HepG2 (cell line): ENCODE data around the gene C14orf119. TPM values are rescaled to one million over a fixed set of nuclear protein-coding genes. Genes with fewer than 3 reads are reported as not detected.

ENCODE experiments used
- GMEB2 ChIP-seq: IDR thresholded peaks from 2 replicates; pipeline ENCODE4 v1.6.1; 2016; ENCODE audit warnings: missing biosample characterization, missing genetic modification reagents, low read depth
- MZF1 ChIP-seq: sonication (generic); formaldehyde crosslinking; IDR thresholded peaks from 2 replicates; pipeline ENCODE4 v1.8.1; 2023; ENCODE audit warnings: mild to moderate bottlenecking, missing genetic modification reagents, borderline replicate concordance
- NCOA1 ChIP-seq: sonication (generic); formaldehyde crosslinking; IDR thresholded peaks from 2 replicates; pipeline ENCODE4 v1.9.0; 2021; ENCODE audit warnings: missing genetic modification reagents
- PHF8 ChIP-seq: sonication (generic); formaldehyde crosslinking; IDR thresholded peaks from 2 replicates; pipeline ENCODE4 v1.5.0; 2020; ENCODE audit warnings: missing genetic modification reagents
- SMAD9 ChIP-seq: sonication (generic); formaldehyde crosslinking; IDR thresholded peaks from 2 replicates; pipeline ENCODE4 v1.5.1; 2020; ENCODE audit warnings: mild to moderate bottlenecking, missing genetic modification reagents
- SNRNP70 ChIP-seq: fragments of 200-400 bp; formaldehyde crosslinking; IDR thresholded peaks from 2 replicates; pipeline ENCODE4 v1.6.1; 2017; ENCODE audit warnings: mild to moderate bottlenecking, low read depth, low read length, moderate library complexity
- TFAP4 ChIP-seq: sonication (generic); IDR thresholded peaks from 2 replicates; pipeline ENCODE4 v1.6.1; 2016; ENCODE audit warnings: low read depth, borderline replicate concordance
- TFE3 ChIP-seq: IDR thresholded peaks from 2 replicates; pipeline ENCODE4 v1.6.1; 2016
- ZBTB20 ChIP-seq: sonication (generic); formaldehyde crosslinking; IDR thresholded peaks from 2 replicates; pipeline ENCODE4 v1.8.1; 2023; ENCODE audit warnings: missing genetic modification reagents, low read depth, mild to moderate bottlenecking, borderline replicate concordance
- ZNF292 ChIP-seq: sonication (generic); formaldehyde crosslinking; IDR thresholded peaks from 2 replicates; pipeline ENCODE4 v1.8.1; 2022; ENCODE audit warnings: mild to moderate bottlenecking, low read depth, missing genetic modification reagents, borderline replicate concordance
- ZNF556 ChIP-seq: sonication (generic); formaldehyde crosslinking; IDR thresholded peaks from 2 replicates; pipeline ENCODE4 v1.4.0; 2020; ENCODE audit warnings: mild to moderate bottlenecking, missing genetic modification reagents, borderline replicate concordance
- ZNF605 ChIP-seq: sonication (generic); formaldehyde crosslinking; IDR thresholded peaks from 2 replicates; pipeline ENCODE4 v1.8.0; 2022; ENCODE audit warnings: mild to moderate bottlenecking, missing genetic modification reagents
- ZNF615 ChIP-seq: sonication (generic); formaldehyde crosslinking; IDR thresholded peaks from 2 replicates; pipeline ENCODE4 v1.5.0; 2020; ENCODE audit warnings: mild to moderate bottlenecking, missing genetic modification reagents, borderline replicate concordance
- ZNF629 ChIP-seq: sonication (generic); formaldehyde crosslinking; conservative IDR thresholded peaks from 2 replicates; pipeline ENCODE4 v1.5.0; 2020; ENCODE audit warnings: missing genetic modification reagents
- ZNF672 ChIP-seq: sonication (generic); formaldehyde crosslinking; IDR thresholded peaks from 2 replicates; pipeline ENCODE4 v1.8.1; 2022; ENCODE audit warnings: missing genetic modification reagents
- ZNF770 ChIP-seq: sonication (generic); formaldehyde crosslinking; IDR thresholded peaks from 2 replicates; pipeline ENCODE4 v1.5.0; 2020; ENCODE audit warnings: mild to moderate bottlenecking, missing genetic modification reagents
- polyA plus RNA-seq, 8 experiments: library from polyadenylated mRNA; depleted of rRNA in 3 of 8; stranded (reverse) in 7 of 8; unstranded in 1 of 8; fragments of >200 nt; fragmentation: Illumina TruSeq in 4 of 8; extraction: Trizol in 4 of 8; gene quantifications; 2 replicates each; pipeline versions ENCODE4 v1.2.1 to v1.2.3, GENCODE V29; 2011 to 2016; ENCODE audit warnings: low read depth in 4 of 8, missing spikeins in 1 of 8, mixed read lengths in 1 of 8; ENCODE audit not compliant: insufficient read depth in 1 of 8
- total RNA-seq, 5 experiments: library from RNA; depleted of rRNA; stranded (reverse); fragments of >200 nt; fragmentation: Illumina TruSeq; extraction: Trizol; gene quantifications; 2 replicates each; pipeline ENCODE4 v1.2.3, GENCODE V29; 2016; ENCODE audit warnings: low read depth in 1 of 5
- TF ChIP-seq, protein P1 (sequence below): sonication (generic); formaldehyde crosslinking; IDR thresholded peaks from 2 replicates; pipeline ENCODE4 v1.4.0; 2020; ENCODE audit warnings: missing genetic modification reagents
- TF ChIP-seq, protein P2 (sequence below): sonication (generic); formaldehyde crosslinking; IDR thresholded peaks from 2 replicates; pipeline ENCODE4 v1.4.0; 2020; ENCODE audit warnings: missing genetic modification reagents

C14orf119 gene
- total and polyA plus RNA-seq, 2 of the 13 experiments (the other 11 are each of a cell fraction or from before 2014, with no cell fraction given) = 117 to 206 TPM

DNA sequence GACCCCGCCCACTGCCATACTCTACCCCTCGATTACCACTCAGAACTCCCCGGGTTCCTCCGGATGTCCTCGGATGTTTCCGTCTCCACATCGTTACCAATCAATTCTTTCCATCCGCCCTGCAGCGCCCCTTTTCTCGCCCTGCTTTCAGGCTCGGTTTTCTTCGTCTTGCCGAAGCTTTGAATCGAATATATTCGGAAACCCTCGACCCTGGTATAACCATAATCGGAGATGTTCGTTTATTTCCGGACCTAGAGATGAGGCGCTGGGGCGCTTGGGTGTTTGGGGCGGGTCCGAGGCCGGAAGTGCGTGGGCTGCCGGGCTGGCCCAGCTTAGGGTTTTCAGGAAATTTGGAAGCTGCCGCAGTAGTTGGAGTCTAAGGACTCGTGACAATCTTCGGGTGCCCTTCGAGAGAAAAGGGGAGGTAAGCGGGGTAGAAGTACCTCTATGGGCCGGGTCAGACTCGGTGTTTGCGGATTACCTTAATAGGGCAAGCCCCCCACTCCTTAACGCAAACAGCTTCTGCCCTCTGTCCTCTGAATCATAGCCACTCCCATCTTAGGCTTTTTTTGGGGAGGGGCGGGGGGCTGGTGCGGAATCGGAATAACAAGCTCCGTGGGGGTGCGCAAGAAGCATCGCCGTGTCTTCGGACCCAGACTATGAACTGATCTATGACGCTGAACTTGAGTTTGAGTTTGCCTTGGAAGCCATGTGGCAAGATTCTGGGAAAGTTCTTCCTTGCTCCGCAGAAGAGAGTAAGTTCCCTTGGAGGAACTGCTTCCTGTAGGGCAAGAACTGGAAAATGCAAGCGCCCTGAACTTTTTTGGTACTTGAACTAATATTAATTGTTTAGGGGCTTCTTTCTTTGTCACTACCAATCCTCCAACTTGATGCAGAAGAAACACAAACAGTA lies at the start of gene C14orf119 (continued):
- TF ChIP-seq ZNF556 (CRISPR knock-in tag) (peak; percentile 24; the same call in 1 of the 2 replicates), SMAD9 (CRISPR knock-in tag) (peak; percentile 59; the same call in 1 of the 2 replicates), MZF1 (CRISPR knock-in tag) (no peak; the same call in 1 of the 2 replicates), ZNF605 (no peak), ZNF292 (CRISPR knock-in tag) (0 out of 2 replicates have a peak, but pooled peaks have one; percentile 16), PHF8 (CRISPR knock-in tag) (peak; percentile 89), TFAP4 (peak; percentile 67; the same call in 1 of the 2 replicates), TFE3 (CRISPR knock-in tag) (peak; percentile 70; the same call in 1 of the 2 replicates), ZBTB20 (CRISPR knock-in tag) (peak; percentile 15; the same call in 1 of the 2 replicates), SNRNP70 (no peak), ZNF672 (CRISPR knock-in tag) (no peak), NCOA1 (no peak), ZNF770 (CRISPR knock-in tag) (no peak), GMEB2 (no peak; the same call in 1 of the 2 replicates), ZNF615 (CRISPR knock-in tag) (peak; percentile 78; the same call in 1 of the 2 replicates), ZNF629 (CRISPR knock-in tag) (peak; percentile 19; the same call in 1 of the 2 replicates)
- TF ChIP-seq, protein P1, sequence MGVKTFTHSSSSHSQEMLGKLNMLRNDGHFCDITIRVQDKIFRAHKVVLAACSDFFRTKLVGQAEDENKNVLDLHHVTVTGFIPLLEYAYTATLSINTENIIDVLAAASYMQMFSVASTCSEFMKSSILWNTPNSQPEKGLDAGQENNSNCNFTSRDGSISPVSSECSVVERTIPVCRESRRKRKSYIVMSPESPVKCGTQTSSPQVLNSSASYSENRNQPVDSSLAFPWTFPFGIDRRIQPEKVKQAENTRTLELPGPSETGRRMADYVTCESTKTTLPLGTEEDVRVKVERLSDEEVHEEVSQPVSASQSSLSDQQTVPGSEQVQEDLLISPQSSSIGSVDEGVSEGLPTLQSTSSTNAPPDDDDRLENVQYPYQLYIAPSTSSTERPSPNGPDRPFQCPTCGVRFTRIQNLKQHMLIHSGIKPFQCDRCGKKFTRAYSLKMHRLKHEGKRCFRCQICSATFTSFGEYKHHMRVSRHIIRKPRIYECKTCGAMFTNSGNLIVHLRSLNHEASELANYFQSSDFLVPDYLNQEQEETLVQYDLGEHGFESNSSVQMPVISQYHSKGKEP (CRISPR knock-in tag) = no peak
- TF ChIP-seq, protein P2, sequence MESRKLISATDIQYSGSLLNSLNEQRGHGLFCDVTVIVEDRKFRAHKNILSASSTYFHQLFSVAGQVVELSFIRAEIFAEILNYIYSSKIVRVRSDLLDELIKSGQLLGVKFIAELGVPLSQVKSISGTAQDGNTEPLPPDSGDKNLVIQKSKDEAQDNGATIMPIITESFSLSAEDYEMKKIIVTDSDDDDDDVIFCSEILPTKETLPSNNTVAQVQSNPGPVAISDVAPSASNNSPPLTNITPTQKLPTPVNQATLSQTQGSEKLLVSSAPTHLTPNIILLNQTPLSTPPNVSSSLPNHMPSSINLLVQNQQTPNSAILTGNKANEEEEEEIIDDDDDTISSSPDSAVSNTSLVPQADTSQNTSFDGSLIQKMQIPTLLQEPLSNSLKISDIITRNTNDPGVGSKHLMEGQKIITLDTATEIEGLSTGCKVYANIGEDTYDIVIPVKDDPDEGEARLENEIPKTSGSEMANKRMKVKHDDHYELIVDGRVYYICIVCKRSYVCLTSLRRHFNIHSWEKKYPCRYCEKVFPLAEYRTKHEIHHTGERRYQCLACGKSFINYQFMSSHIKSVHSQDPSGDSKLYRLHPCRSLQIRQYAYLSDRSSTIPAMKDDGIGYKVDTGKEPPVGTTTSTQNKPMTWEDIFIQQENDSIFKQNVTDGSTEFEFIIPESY = no peak
